HG02938 (cell line): ENCODE measurements around the gene SHQ1.
A peak's percentile ranks its signal among the peaks of the same experiment; 100 is the strongest.
"Not testable (repeated sequence)": the region's sequence is repeated elsewhere in the genome, so short reads cannot be mapped to it uniquely, and the experiment has no call there.

Experiments used
- ATAC-seq: cut with Tn5 transposase; IDR thresholded peaks from one replicate; pipeline ENCODE4 v1.9.1; 2021; ENCODE audit warnings: mild to moderate bottlenecking, moderate library complexity; ENCODE audit not compliant: unreplicated experiment

Gene SHQ1

GRCh38 chr3:72803573-72803972 is 44.7 kb downstream of the SHQ1 start:
- no peak for ATAC-seq

GRCh38 chr3:72802001-72802400 is 46.2 kb downstream of the SHQ1 start:
- ATAC-seq, result no peak

GRCh38 chr3:72800869-72801268 is 47.4 kb downstream of the SHQ1 start:
- no peak for ATAC-seq

- no peak for ATAC-seq
Observed at GRCh38 chr3:72798552-72799195, 49.6 kb downstream of the SHQ1 start.

GRCh38 chr3:72797773-72798543 is 50.3 kb downstream of the SHQ1 start:
- ATAC-seq, result no peak

- ATAC-seq, result no peak
Observed at GRCh38 chr3:72794079-72794478, 54.2 kb downstream of the SHQ1 start.

GRCh38 chr3:72791161-72791560 is 57.1 kb downstream of the SHQ1 start:
- no peak for ATAC-seq

- ATAC-seq, result no peak
Observed at GRCh38 chr3:72789786-72790185, 58.5 kb downstream of the SHQ1 start.

GRCh38 chr3:72788232-72788631 is 60.0 kb downstream of the SHQ1 start:
- ATAC-seq, result not testable (repeated sequence)

GRCh38 chr3:72786668-72787067 is 61.6 kb downstream of the SHQ1 start:
- ATAC-seq, result no peak

- ATAC-seq, result no peak
Observed at GRCh38 chr3:72784226-72784625, 64.0 kb downstream of the SHQ1 start.

GRCh38 chr3:72782521-72782920 is 65.7 kb downstream of the SHQ1 start:
- no peak for ATAC-seq

- ATAC-seq, result no peak
Observed at GRCh38 chr3:72769758-72770540, 78.3 kb downstream of the SHQ1 start.

- ATAC-seq, result no peak
Observed at GRCh38 chr3:72768936-72769335, 79.3 kb downstream of the SHQ1 start.

GRCh38 chr3:72768481-72768880 is 79.8 kb downstream of the SHQ1 start:
- ATAC-seq, result no peak

GRCh38 chr3:72768006-72768441 is 80.2 kb downstream of the SHQ1 start:
- ATAC-seq, result no peak

- no peak for ATAC-seq
Observed at GRCh38 chr3:72766866-72767265, 81.4 kb downstream of the SHQ1 start.

- ATAC-seq, result no peak
Observed at GRCh38 chr3:72763751-72764440, 84.3 kb downstream of the SHQ1 start.

- ATAC-seq, result no peak
Observed at GRCh38 chr3:72761410-72761809, 86.8 kb downstream of the SHQ1 start.

- no peak for ATAC-seq
Observed at GRCh38 chr3:72760225-72760624, 88.0 kb downstream of the SHQ1 start.

GRCh38 chr3:72756900-72757299 is 91.3 kb downstream of the SHQ1 start:
- ATAC-seq, result peak; percentile 100
